Measurements from ENCODE around the gene EMP1. TPM values are rescaled to one million over a fixed set of nuclear protein-coding genes. Genes with fewer than 3 reads are reported as not detected.

EMP1 gene
- total RNA-seq, 1 experiment from 2014 or later = 146 TPM

DNA sequence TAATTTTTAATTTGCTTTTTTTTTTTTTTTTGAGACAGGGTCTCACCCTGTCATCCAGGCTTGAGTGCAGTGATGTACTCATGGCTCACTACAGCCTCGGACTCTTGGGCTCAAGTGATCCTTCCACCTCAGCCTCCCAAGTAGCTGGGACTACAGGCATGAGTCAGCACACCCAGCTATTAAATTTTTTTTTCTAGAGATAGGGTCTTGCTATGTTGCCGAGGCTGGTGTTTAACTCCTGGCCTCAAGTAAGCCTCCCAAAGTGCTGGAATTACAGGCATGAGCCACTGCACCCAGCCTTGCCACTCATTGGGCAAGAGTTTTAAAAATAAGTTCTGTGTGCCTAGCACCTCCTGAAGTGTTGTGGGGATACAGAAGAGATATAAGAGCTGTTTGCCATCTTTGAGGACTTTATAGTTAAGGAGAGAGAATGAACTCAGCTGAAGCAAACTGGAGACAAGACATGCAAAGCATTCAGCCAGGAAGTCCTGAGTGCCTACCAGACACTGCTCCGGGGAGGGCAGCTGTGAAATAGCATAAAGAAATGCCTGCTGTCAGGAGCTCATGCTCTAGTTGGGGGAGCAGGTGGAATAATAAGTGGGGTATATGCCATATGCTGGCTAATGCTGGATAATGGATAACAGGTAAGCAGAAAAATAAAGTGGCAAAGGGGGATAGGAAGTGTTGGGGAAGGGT lies 15.0 kb upstream of the EMP1 start:
- Mint-ChIP-seq H3K4me1 (ENCODE audit: low read depth, unreplicated experiment) (peaks cover 47% of the 10 kb centered on the region), H3K27me3 (ENCODE audit: unreplicated experiment) (no peaks in the 10 kb centered on the region), H3K9me3 (ENCODE audit: low read depth, unreplicated experiment) (no peaks in the 10 kb centered on the region), H3K27ac (ENCODE audit: unreplicated experiment) (no peak overlapping the region), H3K36me3 (ENCODE audit: insufficient read depth, unreplicated experiment) (no peaks in the 10 kb centered on the region), H3K4me3 (ENCODE audit: low read depth, unreplicated experiment) (no peak overlapping the region)
- intact Hi-C loops (cut with micrococcal nuclease; ENCODE audit: unreplicated experiment) = no loop called here
- TF ChIP-seq, protein P1, sequence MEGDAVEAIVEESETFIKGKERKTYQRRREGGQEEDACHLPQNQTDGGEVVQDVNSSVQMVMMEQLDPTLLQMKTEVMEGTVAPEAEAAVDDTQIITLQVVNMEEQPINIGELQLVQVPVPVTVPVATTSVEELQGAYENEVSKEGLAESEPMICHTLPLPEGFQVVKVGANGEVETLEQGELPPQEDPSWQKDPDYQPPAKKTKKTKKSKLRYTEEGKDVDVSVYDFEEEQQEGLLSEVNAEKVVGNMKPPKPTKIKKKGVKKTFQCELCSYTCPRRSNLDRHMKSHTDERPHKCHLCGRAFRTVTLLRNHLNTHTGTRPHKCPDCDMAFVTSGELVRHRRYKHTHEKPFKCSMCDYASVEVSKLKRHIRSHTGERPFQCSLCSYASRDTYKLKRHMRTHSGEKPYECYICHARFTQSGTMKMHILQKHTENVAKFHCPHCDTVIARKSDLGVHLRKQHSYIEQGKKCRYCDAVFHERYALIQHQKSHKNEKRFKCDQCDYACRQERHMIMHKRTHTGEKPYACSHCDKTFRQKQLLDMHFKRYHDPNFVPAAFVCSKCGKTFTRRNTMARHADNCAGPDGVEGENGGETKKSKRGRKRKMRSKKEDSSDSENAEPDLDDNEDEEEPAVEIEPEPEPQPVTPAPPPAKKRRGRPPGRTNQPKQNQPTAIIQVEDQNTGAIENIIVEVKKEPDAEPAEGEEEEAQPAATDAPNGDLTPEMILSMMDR (IDR thresholded peaks at IDR 0.05; ENCODE audit: unreplicated experiment) = no peak
- no TSS peak for BruUV-seq (replicated peaks)
- CTCF ChIA-PET = interaction anchor here (1.2 kb wide), 1 partner anchor 14 kb away, joined by 3 read pairs; no protein-coding TSS in a partner anchor
- DNase-seq = no peak

DNA sequence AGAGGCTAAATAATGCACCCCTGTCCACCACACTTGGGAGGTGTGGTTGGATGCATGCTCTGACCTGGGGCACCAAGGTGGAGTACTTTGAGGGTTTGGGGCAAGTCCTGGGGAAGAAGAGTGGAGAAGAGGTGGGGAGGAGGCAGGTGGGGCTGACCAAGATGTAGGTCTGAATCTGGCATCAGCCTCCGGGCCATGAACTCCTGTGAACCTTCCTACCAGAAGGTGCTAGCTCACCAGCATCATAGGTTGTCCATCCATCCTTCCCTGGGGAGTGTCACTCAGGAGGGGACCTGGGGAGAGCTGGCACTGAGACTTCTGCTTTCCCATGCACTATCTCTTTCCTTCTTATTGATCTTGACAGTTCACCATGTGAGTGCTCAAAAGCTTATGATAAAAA lies 13.6 kb upstream of the EMP1 start:
- TF ChIP-seq, protein P1 (IDR thresholded peaks at IDR 0.05; ENCODE audit: unreplicated experiment) = no peak

DNA sequence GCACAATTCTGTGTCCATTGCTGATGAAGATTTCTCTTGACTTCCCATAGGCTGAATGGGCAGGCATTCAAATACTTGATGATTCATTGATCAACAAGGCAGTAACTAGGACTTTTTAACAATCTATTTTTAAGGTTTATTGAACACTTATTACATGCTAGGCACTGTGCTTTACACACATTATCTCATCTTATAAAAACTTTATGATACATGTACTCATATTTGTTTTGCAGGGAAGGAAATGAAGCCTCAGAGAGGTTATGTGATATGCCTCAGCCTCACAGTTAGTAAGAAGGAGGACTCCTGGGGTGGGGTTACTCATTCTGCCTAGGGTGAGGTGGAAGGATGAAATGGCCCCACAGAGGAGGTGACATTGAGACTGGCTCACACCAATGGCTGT lies 12.9 kb upstream of the EMP1 start:
- CTCF ChIA-PET = no interaction called here
- intact Hi-C loops (cut with micrococcal nuclease; ENCODE audit: unreplicated experiment) = no loop called here
- Mint-ChIP-seq H3K27ac (ENCODE audit: unreplicated experiment) (no peak overlapping the region), H3K27me3 (ENCODE audit: unreplicated experiment) (no peaks in the 10 kb centered on the region), H3K4me3 (ENCODE audit: low read depth, unreplicated experiment) (no peak overlapping the region), H3K36me3 (ENCODE audit: insufficient read depth, unreplicated experiment) (no peaks in the 10 kb centered on the region), H3K9me3 (ENCODE audit: low read depth, unreplicated experiment) (no peaks in the 10 kb centered on the region), H3K4me1 (ENCODE audit: low read depth, unreplicated experiment) (peaks cover 47% of the 10 kb centered on the region)
- TF ChIP-seq, protein P1 (IDR thresholded peaks at IDR 0.05; ENCODE audit: unreplicated experiment) = no peak
- BruUV-seq (replicated peaks) = no TSS peak
- no peak for DNase-seq

More for the DNA sequence above, 13.6 kb upstream of the EMP1 start:
- Mint-ChIP-seq H3K27me3 (ENCODE audit: unreplicated experiment) (no peaks in the 10 kb centered on the region), H3K36me3 (ENCODE audit: insufficient read depth, unreplicated experiment) (no peaks in the 10 kb centered on the region), H3K4me3 (ENCODE audit: low read depth, unreplicated experiment) (no peak overlapping the region), H3K4me1 (ENCODE audit: low read depth, unreplicated experiment) (peaks cover 49% of the 10 kb centered on the region), H3K27ac (ENCODE audit: unreplicated experiment) (no peak overlapping the region), H3K9me3 (ENCODE audit: low read depth, unreplicated experiment) (no peaks in the 10 kb centered on the region)
- DNase-seq = no peak
- CTCF ChIA-PET = interaction anchor here (0.6 kb wide), 1 partner anchor 19 kb away, joined by 7 read pairs; no protein-coding TSS in a partner anchor
- intact Hi-C loops (cut with micrococcal nuclease; ENCODE audit: unreplicated experiment) = no loop called here
- no TSS peak for BruUV-seq (replicated peaks)

- H3K4me3 Mint-ChIP-seq (ENCODE audit: low read depth, unreplicated experiment) = no peak overlapping the region
- no peaks in the 10 kb centered on the region for H3K27me3 Mint-ChIP-seq (ENCODE audit: unreplicated experiment)
- intact Hi-C loops (cut with micrococcal nuclease; ENCODE audit: unreplicated experiment) = no loop called here
- no peaks in the 10 kb centered on the region for H3K36me3 Mint-ChIP-seq (ENCODE audit: insufficient read depth, unreplicated experiment)
- no peaks in the 10 kb centered on the region for H3K9me3 Mint-ChIP-seq (ENCODE audit: low read depth, unreplicated experiment)
- TF ChIP-seq, protein P1 (IDR thresholded peaks at IDR 0.05; ENCODE audit: unreplicated experiment) = no peak
- no peak overlapping the region for H3K27ac Mint-ChIP-seq (ENCODE audit: unreplicated experiment)
- peaks cover 31% of the 10 kb centered on the region for H3K4me1 Mint-ChIP-seq (ENCODE audit: low read depth, unreplicated experiment)
- DNase-seq = no peak
- CTCF ChIA-PET = no interaction called here
- BruUV-seq (replicated peaks) = no TSS peak
Observed at GRCh38 chr12:13186302-13186701, 10.2 kb upstream of the EMP1 start.

Measured in Calu3 (cell line).